ENCODE data around the gene CTF1.
"Not testable (repeated sequence)": the region's sequence is repeated elsewhere in the genome, so short reads cannot be mapped to it uniquely, and the experiment has no call there.

Gene CTF1

GRCh38 chr16:30896261-30896888, at the start of gene CTF1:
CTF1 (plus strand) TSS chr16:30896614; CDS start chr16:30896644, 30 bp downstream.
- DNase-seq (ENCODE audit: low read depth in 2 of 2) = no peak

GRCh38 chr16:30846649-30847402, 49.6 kb upstream of the CTF1 start:
- DNase-seq (ENCODE audit: low read depth in 2 of 2) = no peak

- no peak for DNase-seq (ENCODE audit: low read depth in 2 of 2)
Measured at GRCh38 chr16:30850246-30850645, 46.2 kb upstream of the CTF1 start.

- no peak for DNase-seq (ENCODE audit: low read depth in 2 of 2)
Measured at GRCh38 chr16:30853758-30854157, 42.7 kb upstream of the CTF1 start.

- DNase-seq (ENCODE audit: low read depth in 2 of 2) = no peak
Measured at GRCh38 chr16:30858111-30858495, 38.3 kb upstream of the CTF1 start.

GRCh38 chr16:30858829-30859423, 37.5 kb upstream of the CTF1 start:
- DNase-seq (ENCODE audit: low read depth in 2 of 2) = no peak

- not testable (repeated sequence) for DNase-seq (ENCODE audit: low read depth in 2 of 2)
Measured at GRCh38 chr16:30860729-30861128, 35.7 kb upstream of the CTF1 start.

- not testable (repeated sequence) for DNase-seq (ENCODE audit: low read depth in 2 of 2)
Measured at GRCh38 chr16:30863178-30863577, 33.2 kb upstream of the CTF1 start.

- no peak for DNase-seq (ENCODE audit: low read depth in 2 of 2)
Measured at GRCh38 chr16:30866031-30866430, 30.4 kb upstream of the CTF1 start.

GRCh38 chr16:30867747-30868146, 28.7 kb upstream of the CTF1 start:
- DNase-seq (ENCODE audit: low read depth in 2 of 2) = no peak

GRCh38 chr16:30870904-30871303, 25.5 kb upstream of the CTF1 start:
- DNase-seq (ENCODE audit: low read depth in 2 of 2) = no peak

GRCh38 chr16:30874244-30874820, 22.1 kb upstream of the CTF1 start:
- DNase-seq (ENCODE audit: low read depth in 2 of 2) = no peak

GRCh38 chr16:30874821-30875717, 21.3 kb upstream of the CTF1 start:
- peak; percentile 77 to 84 for DNase-seq (ENCODE audit: low read depth in 2 of 2)

- DNase-seq (ENCODE audit: low read depth in 2 of 2) = no peak
Measured at GRCh38 chr16:30875871-30876801, 20.3 kb upstream of the CTF1 start.

GRCh38 chr16:30876867-30877266, 19.5 kb upstream of the CTF1 start:
- no peak for DNase-seq (ENCODE audit: low read depth in 2 of 2)

- no peak for DNase-seq (ENCODE audit: low read depth in 2 of 2)
Measured at GRCh38 chr16:30882429-30883310, 13.7 kb upstream of the CTF1 start.

- DNase-seq (ENCODE audit: low read depth in 2 of 2) = no peak
Measured at GRCh38 chr16:30884760-30885159, 11.7 kb upstream of the CTF1 start.

GRCh38 chr16:30885196-30885595, 11.2 kb upstream of the CTF1 start:
- no peak for DNase-seq (ENCODE audit: low read depth in 2 of 2)

GRCh38 chr16:30886145-30886544, 10.3 kb upstream of the CTF1 start:
- no peak for DNase-seq (ENCODE audit: low read depth in 2 of 2)

- DNase-seq (ENCODE audit: low read depth in 2 of 2) = no peak
Measured at GRCh38 chr16:30887927-30888326, 8.5 kb upstream of the CTF1 start.
